ENCODE measurements around the gene GLT6D1. TPM values are rescaled to one million over a fixed set of nuclear protein-coding genes. Genes with fewer than 3 reads are reported as not detected.

GLT6D1 gene
- total RNA-seq, 1 experiment from 2014 or later: not detected

GRCh38 chr9:135622415-135623020, 16.8 kb downstream of the GLT6D1 start:
- intact Hi-C loops (cut with micrococcal nuclease; ENCODE audit: unreplicated experiment): no loop called here
- Histone ChIP-seq H3K4me1 (ENCODE audit: control insufficient read depth, insufficient read depth, low read length) (no peaks in the 10 kb centered on the region), H3K27ac (ENCODE audit: low read length) (no peak overlapping the region), H3K36me3 (ENCODE audit: control insufficient read depth, insufficient read depth, low read length) (no peaks in the 10 kb centered on the region), H3K4me3 (ENCODE audit: low read depth in 2 of 2, low read length in 2 of 2) (no peak overlapping the region), H3K9me3 (ENCODE audit: control insufficient read depth, insufficient read depth, low read depth, low read length) (no peaks in the 10 kb centered on the region), H3K27me3 (ENCODE audit: control insufficient read depth, insufficient read depth, low read length) (no peaks in the 10 kb centered on the region; the same call in 1 of the 2 replicates)
- ChIA-PET POLR2A (interaction anchor here (0.6 kb wide), 1 partner anchor 181 kb away, joined by 3 read pairs; no protein-coding TSS in a partner anchor), CTCF (interaction anchor here (0.6 kb wide), 1 partner anchor 225 kb away, joined by 4 read pairs; no protein-coding TSS in a partner anchor)
- no TSS peak for BruUV-seq (replicated peaks)
- no peak for TF ChIP-seq REST (IDR thresholded peaks at IDR 0.05; ENCODE audit: insufficient read depth in 1 of 2, low read depth in 2 of 2, low read length in 1 of 2)
- TF ChIP-seq SIN3A (IDR thresholded peaks at IDR 0.05; ENCODE audit: borderline replicate concordance, insufficient read depth, low read depth, low read length): no peak
- TF ChIP-seq TCF7L2 (IDR thresholded peaks at IDR 0.05; ENCODE audit: low read depth, low read length): no peak
- TF ChIP-seq POLR2AphosphoS5 (IDR thresholded peaks at IDR 0.05; ENCODE audit: low read depth, low read length): no peak
- TF ChIP-seq CTCF (IDR thresholded peaks at IDR 0.05): no peak
- DNase-seq (ENCODE audit: low read depth, low spot score) (no peak), ATAC-seq (no peak)
- in situ Hi-C loops (cut with HindIII; ENCODE audit: low pct_unique_long_range_greater_than_20kb, low sequenced_read_pairs): no loop called here

GRCh38 chr9:135620558-135620957, 18.8 kb downstream of the GLT6D1 start:
- ChIA-PET CTCF (no interaction called here), POLR2A (no interaction called here)
- TF ChIP-seq REST (IDR thresholded peaks at IDR 0.05; ENCODE audit: insufficient read depth in 1 of 2, low read depth in 2 of 2, low read length in 1 of 2) (no peak), POLR2AphosphoS5 (IDR thresholded peaks at IDR 0.05; ENCODE audit: low read depth, low read length) (no peak), SIN3A (IDR thresholded peaks at IDR 0.05; ENCODE audit: borderline replicate concordance, insufficient read depth, low read depth, low read length) (no peak), TCF7L2 (IDR thresholded peaks at IDR 0.05; ENCODE audit: low read depth, low read length) (no peak), CTCF (IDR thresholded peaks at IDR 0.05) (no peak)
- ATAC-seq (no peak), DNase-seq (ENCODE audit: low read depth, low spot score) (no peak)
- no peak overlapping the region for H3K4me3 ChIP-seq (ENCODE audit: low read depth in 2 of 2, low read length in 2 of 2)
- no TSS peak for BruUV-seq (replicated peaks)
- intact Hi-C loops (cut with micrococcal nuclease; ENCODE audit: unreplicated experiment) (no loop called here), in situ Hi-C loops (cut with HindIII; ENCODE audit: low pct_unique_long_range_greater_than_20kb, low sequenced_read_pairs) (no loop called here)
- H3K4me1 ChIP-seq (ENCODE audit: control insufficient read depth, insufficient read depth, low read length): no peaks in the 10 kb centered on the region
- H3K27ac ChIP-seq (ENCODE audit: low read length): no peak overlapping the region
- H3K27me3 ChIP-seq (ENCODE audit: control insufficient read depth, insufficient read depth, low read length): no peaks in the 10 kb centered on the region; the same call in 1 of the 2 replicates
- H3K36me3 ChIP-seq (ENCODE audit: control insufficient read depth, insufficient read depth, low read length): no peaks in the 10 kb centered on the region
- no peaks in the 10 kb centered on the region for H3K9me3 ChIP-seq (ENCODE audit: control insufficient read depth, insufficient read depth, low read depth, low read length)
